Dermis microvascular lymphatic vessel endothelial cell (primary cell): Measurements from ENCODE around the gene CD55. TPM values are rescaled to one million over a fixed set of nuclear protein-coding genes. Genes with fewer than 3 reads are reported as not detected.

ENCODE experiments used
- DNase-seq, 2 donors: peaks; one replicate each; pipeline versions ENCODE4 v3.0.0 to v3.0.0-alpha.2; 2010; ENCODE audit warnings: low read depth in 2 of 2
- total RNA-seq: library from RNA; depleted of rRNA; stranded (reverse); fragments of >200 nt; gene quantifications from 2 replicates; pipeline ENCODE4 v1.2.1, GENCODE V29; 2014

CD55 gene, protein sequence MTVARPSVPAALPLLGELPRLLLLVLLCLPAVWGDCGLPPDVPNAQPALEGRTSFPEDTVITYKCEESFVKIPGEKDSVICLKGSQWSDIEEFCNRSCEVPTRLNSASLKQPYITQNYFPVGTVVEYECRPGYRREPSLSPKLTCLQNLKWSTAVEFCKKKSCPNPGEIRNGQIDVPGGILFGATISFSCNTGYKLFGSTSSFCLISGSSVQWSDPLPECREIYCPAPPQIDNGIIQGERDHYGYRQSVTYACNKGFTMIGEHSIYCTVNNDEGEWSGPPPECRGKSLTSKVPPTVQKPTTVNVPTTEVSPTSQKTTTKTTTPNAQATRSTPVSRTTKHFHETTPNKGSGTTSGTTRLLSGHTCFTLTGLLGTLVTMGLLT
- total RNA-seq = 85.1 and 99.6 TPM in 2 replicates

DNA sequence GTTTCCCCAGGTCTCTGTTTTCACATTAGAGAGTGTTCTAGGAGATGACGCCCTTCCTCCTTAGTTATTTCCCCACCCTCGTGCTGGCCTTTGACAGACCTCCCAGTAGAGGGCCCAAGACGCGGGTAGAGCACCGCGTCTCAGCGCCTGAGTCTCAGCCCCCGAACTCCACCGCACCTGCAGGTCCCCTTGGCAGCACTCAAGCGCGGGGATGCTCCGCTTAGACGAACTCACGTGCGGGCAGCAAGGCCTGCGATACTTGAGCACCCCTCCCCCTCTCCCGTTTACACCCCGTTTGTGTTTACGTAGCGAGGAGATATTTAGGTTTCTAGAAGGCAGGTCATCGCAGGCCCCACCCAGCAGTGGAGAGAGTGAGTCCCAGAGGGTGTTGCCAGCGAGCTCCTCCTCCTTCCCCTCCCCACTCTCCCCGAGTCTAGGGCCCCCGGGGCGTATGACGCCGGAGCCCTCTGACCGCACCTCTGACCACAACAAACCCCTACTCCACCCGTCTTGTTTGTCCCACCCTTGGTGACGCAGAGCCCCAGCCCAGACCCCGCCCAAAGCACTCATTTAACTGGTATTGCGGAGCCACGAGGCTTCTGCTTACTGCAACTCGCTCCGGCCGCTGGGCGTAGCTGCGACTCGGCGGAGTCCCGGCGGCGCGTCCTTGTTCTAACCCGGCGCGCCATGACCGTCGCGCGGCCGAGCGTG, at the start of gene CD55:
TSS of gene CD55 (plus strand) at position 600 of the 711 bp plus-strand sequence. CDS start at position 688, 88 bp downstream.
- DNase-seq = peak; percentile 89 to 97

DNA sequence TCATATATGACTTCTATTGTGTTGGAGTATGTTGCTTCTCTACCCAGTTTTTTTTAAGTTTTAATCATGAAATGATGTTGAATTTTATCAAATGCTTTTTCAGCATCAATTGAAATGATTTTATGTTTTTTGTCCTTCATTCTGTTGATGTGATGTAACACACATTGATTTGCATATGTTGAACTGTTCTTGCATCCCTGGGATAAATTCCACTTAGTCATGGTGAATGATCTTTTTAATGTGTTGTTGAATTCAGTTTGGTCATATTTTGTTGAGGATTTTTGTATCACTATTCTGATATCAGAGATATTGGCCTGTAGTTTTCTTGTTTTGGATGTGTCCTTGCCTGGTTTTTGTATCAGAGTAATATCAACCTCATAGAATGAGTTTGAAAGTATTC, 46.6 kb upstream of the CD55 start:
- DNase-seq = no peak

GRCh38 chr1:207276465-207276864, 45.0 kb upstream of the CD55 start:
- DNase-seq = no peak

GRCh38 chr1:207277241-207277640, 44.2 kb upstream of the CD55 start:
- peak in 1 of 2 donors; percentile 65 for DNase-seq

GRCh38 chr1:207279652-207280051, 41.8 kb upstream of the CD55 start:
- no peak for DNase-seq

DNA sequence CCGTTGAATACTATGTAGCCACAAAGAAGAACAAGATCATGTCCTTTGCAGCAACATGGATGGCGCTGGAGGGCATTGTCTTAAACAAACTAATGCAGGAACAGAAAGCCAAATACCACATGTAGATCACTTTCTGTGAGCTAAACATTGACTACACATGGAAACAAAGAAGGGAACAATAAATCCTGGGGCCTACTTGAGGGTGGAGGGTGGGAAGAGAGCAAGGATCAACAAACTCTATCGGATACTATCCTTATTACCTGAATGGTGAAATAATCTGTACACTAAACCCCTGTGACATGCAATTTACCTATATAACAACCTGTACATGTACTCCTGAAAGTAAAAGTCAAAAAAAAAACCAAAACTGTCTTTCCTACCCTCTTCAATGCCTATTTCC, 40.8 kb upstream of the CD55 start:
- no peak for DNase-seq

GRCh38 chr1:207282058-207282457, 39.4 kb upstream of the CD55 start:
- peak; percentile 70 to 96 for DNase-seq

- DNase-seq = peak; percentile 81 to 96
Measured at GRCh38 chr1:207282496-207283380, 38.7 kb upstream of the CD55 start.

DNA sequence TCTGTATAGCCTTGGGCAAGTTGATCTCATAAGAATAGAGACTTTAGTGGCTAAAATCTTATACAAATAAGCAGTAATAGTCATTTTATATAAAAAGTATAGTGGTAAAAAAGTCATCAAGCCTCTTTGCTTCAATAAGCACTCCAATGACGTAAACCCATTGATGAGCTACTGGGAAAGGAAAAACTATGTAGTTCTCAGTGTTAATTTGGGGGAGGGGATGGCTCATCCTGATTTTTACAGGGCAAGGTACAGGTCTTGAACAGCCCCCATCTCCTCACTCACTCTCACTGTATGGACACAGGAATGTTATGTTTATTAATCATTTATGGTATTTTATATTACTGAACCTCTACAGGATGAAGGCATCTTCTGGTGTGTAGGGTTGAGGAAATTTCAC, 38.1 kb upstream of the CD55 start:
- DNase-seq = peak; percentile 17 to 79

DNA sequence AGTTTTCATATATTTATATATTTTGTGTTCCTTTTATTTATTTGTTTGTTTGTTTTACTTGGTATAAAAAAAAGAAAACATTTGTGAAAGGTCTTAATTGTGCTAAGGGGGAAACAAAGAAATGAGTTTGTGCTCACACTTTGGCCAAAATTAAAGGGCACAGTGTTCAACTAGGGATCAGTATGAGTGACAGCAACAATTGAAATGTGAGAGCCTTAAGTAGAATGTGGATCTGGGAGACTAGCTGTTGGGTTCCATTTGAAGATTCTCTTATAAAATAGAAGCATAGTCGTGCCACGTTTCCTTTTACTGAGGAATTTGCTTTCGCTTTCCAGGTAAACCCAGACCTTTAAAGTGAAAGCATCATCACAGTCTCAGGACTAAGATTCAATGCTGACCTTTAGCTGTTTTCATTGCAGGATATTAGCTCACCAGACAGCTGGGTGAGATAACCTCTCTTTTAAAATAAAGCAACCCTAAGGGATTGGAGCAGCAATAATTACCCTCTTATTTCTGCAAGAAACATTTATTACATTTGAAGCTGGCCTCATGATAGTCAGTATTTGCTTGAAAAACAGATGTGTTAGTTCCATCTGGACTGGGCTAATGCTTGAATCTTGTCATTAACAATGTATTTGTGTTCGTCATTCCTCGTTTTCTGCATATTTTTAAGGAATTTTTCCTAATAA, 37.1 kb upstream of the CD55 start:
- DNase-seq = peak in 1 of 2 donors; percentile 75

- no peak for DNase-seq
Measured at GRCh38 chr1:207286786-207287468, 34.6 kb upstream of the CD55 start.

GRCh38 chr1:207288315-207288714, 33.2 kb upstream of the CD55 start:
- DNase-seq = no peak

DNA sequence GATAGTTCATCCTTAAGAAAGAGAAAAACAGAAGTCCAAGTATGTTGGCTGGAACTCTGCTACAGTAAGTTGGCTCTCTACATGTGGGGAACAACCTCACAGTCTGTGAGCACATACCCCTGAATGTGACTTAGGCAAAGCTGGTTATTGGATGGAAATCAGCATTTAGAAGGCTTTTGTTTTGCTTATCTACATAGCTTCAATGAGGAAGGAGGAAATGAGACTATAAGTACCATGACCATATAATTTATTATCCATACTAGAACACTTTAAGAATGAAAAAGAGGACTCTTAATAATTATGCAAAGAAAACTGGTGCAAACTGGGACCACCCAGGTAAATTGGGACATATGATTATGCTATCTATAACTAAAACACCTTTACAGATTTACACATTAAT, 31.7 kb upstream of the CD55 start:
- DNase-seq = no peak

DNA sequence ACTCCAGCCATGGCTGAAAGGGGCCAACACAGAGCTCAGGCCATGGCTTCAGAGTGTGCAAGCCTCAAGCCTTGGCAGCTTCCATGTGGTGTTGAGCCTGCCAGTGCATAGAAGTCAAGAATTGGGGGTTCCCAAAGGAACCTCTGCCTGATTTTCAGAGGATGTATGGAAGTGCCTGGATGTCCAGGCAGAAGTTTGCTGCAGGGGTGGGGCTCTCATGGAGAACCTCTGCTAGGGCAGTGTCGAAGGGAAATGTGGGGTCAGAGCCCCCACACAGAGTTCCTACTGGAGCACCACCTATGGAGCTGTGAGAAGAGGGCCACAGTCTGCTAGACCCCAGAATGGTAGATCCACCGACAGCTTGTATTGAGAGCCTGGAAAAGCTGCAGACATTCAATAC, 29.8 kb upstream of the CD55 start:
- no peak for DNase-seq

DNA sequence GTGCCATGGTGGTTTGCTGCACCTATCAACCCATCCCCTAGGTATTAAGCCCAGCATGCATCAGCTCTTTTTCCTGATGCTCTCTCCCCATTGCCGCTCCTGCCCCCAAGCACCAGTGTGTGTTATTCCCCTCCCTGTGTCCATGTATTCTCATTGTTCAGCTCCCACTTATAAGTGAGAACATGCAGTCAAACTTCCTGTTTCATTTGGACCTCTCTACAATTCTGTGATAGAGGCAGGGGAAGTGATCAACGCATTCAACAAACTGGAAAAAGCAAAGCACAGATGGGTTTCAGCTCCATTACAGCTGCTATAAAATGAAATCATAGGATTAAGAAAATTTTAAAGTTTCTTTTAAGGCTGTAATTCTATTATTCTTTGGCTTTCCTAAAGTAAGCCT, 23.3 kb upstream of the CD55 start:
- DNase-seq = peak in 1 of 2 donors; percentile 76

DNA sequence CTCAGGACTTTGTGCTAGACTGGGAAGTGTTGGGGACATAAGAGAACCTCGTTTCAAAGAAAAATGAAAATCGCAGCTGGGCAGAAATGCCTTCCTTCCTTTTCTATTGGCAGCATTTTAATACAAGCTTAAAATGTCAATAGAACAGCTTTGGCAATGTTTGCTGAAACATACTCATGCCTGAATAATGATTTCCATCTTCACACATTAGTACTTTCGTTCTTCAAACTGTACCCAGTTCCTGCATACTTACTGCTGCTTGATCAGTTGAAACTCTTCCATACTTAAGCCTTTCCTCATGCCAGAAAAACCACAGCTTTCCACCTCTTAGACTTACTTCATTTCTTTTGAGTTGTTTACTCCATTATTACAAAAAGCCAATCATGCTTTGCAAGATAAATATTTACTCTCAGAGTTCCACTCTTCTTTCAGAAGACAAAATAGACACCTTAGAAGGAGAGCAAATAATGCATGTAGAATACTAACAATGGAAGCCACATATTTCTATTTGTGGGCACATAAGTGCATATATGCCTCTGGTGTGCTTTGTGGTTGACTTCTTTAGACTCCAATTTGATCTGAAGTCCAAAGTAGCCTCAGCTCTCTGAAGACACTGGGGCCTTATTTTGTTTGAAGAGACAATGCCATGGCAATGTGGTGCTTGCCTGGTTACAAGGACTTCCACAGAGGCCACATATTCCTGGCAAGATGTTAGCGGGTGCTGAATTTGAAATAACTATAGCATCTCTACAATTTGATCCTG, 22.7 kb upstream of the CD55 start:
- peak in 1 of 2 donors; percentile 45 for DNase-seq

GRCh38 chr1:207300970-207301369, 20.5 kb upstream of the CD55 start:
- no peak for DNase-seq

DNA sequence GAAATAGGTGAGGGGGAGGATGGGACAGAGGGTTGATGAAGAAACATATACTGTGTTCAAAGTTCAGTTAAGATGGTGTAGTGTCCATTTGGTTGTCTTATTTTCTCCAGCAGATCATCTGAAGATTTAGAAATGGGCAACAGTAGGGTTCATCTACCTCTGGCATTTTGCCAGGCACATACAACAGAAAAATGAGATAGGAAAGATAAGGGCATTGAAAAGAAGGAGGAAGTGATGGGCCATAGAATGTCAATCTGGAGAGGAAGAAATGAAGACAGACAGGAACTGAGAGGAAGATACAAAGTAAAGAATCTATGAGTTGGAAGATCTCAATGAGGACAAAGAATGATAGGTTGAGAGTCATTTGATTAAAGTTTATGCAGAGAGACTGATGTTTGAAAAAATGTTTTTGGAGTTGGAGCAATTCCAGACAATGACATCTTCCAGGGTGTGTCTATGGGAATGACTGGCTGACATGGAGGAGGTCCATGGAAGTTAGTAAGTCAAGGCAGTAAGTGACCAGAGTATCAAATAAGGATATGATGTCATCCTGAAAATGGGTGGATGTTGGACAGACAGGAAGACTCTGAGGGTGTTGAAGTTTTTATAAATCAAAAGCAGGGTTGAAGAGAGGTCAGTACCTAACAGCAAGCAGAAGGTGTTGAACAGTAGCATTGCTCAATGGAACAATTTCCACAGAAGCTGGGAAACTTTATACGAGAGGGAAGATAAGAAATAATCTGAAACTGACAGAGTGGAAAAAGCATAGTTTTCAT, 18.7 kb upstream of the CD55 start:
- peak in 1 of 2 donors; percentile 59 for DNase-seq
